Omental fat pad (tissue), 4 donors: ENCODE measurements around the gene FAM107B. TPM values are rescaled to one million over a fixed set of nuclear protein-coding genes. Genes with fewer than 3 reads are reported as not detected.

Experiments
- ATAC-seq: fragments of 150-250 bp; one replicate; pipeline ENCODE4 v1.9.1; 2016; ENCODE audit warnings: mild to moderate bottlenecking, moderate library complexity; ENCODE audit not compliant: low FRiP score
- DNase-seq: peaks from one replicate; pipeline ENCODE4 v3.0.0-alpha.2; 2019; ENCODE audit warnings: low spot score
- total RNA-seq, 4 donors: library from RNA; depleted of rRNA; stranded (reverse); fragments of >200 nt; gene quantifications; one replicate each; pipeline ENCODE4 v1.1.0, GENCODE V29; 2016
- TF ChIP-seq, protein P1 (sequence below), 3 donors: fragments of 450-650 bp; IDR thresholded peaks; one replicate each; pipeline ENCODE4 v1.5.1; 2016 to 2017; ENCODE audit warnings: antibody characterized with exemption in 3 of 3, mild to moderate bottlenecking in 3 of 3, moderate library complexity in 2 of 3

FAM107B gene
- total RNA-seq, 4 donors from 2014 or later: 27.3 to 77.5 (median 53.7) TPM

GRCh38 chr10:14737808-14738545, 36.7 kb downstream of the FAM107B start:
- ATAC-seq (no peak), DNase-seq (no peak)
- TF ChIP-seq, protein P1, sequence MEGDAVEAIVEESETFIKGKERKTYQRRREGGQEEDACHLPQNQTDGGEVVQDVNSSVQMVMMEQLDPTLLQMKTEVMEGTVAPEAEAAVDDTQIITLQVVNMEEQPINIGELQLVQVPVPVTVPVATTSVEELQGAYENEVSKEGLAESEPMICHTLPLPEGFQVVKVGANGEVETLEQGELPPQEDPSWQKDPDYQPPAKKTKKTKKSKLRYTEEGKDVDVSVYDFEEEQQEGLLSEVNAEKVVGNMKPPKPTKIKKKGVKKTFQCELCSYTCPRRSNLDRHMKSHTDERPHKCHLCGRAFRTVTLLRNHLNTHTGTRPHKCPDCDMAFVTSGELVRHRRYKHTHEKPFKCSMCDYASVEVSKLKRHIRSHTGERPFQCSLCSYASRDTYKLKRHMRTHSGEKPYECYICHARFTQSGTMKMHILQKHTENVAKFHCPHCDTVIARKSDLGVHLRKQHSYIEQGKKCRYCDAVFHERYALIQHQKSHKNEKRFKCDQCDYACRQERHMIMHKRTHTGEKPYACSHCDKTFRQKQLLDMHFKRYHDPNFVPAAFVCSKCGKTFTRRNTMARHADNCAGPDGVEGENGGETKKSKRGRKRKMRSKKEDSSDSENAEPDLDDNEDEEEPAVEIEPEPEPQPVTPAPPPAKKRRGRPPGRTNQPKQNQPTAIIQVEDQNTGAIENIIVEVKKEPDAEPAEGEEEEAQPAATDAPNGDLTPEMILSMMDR (IDR thresholded peaks at IDR 0.05): no peak

- DNase-seq: no peak
- ATAC-seq: no peak
- TF ChIP-seq, protein P1 (IDR thresholded peaks at IDR 0.05): no peak
These were observed 38.1 kb downstream of the FAM107B start for GRCh38 chr10:14736600-14737081.

DNA sequence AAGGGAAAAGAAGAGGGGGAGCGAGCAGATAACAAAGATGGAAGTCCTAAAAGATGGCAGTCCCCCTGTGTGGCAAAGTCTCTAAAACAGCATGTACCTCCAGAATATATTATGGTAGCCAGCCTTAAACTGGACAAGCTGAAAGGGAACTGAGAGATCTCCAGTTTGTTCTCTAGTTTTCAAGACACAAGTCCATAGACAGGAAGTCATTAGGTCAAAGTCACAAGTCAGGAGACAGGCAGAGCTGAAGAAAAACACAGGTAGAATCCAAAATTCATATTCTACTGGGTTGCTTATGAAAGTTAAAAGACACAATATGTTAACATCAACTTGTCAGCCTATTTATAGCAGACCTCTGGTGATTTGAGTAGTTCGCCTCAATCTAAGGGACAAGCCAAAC, 38.7 kb downstream of the FAM107B start:
- DNase-seq (no peak), ATAC-seq (no peak)
- TF ChIP-seq, protein P1 (IDR thresholded peaks at IDR 0.05): no peak

DNA sequence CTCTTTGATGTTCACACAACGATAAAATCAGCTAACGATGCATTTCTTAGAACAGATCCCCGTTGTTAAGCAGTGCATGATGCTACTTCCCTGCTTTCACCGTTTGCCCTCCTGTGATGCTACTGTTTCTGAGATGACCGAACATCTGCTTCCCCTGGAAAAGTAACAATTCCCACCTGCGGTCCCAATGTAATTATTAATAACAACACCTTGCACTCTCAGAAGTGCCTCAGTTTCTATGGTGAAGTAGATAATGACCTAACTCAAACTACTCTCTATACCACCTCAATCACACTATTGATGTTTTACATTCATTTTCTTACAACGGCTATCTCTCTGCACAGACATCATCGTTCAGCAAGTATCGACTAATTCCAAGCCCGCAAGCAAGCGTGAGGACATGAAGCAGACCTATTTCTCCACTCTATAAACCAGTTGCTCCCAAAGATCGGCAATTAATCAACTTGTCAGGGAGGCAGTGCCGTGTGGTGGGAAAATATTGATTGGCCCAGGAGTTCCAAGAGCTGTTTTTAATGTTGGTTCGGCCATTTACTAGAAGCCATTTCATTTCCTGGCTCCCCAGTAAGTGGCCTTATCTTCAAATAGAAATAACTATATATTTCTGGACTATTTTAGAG, 42.7 kb downstream of the FAM107B start:
- ATAC-seq: no peak
- TF ChIP-seq, protein P1 (IDR thresholded peaks at IDR 0.05): no peak
- no peak for DNase-seq

- TF ChIP-seq, protein P1 (IDR thresholded peaks at IDR 0.05): no peak
- no peak for DNase-seq
- no peak for ATAC-seq
These were observed 46.4 kb downstream of the FAM107B start for GRCh38 chr10:14728346-14728745.

GRCh38 chr10:14727924-14728323, 46.8 kb downstream of the FAM107B start:
- TF ChIP-seq, protein P1 (IDR thresholded peaks at IDR 0.05): no peak
- DNase-seq (no peak), ATAC-seq (no peak)

- TF ChIP-seq, protein P1 (IDR thresholded peaks at IDR 0.05): no peak
- DNase-seq: no peak
- no peak for ATAC-seq
These were observed 47.2 kb downstream of the FAM107B start for GRCh38 chr10:14727465-14727864.
